GM21619 (cell line): Measurements from ENCODE around the gene KRTAP1-3.
"Not testable (repeated sequence)": the region's sequence is repeated elsewhere in the genome, so short reads cannot be mapped to it uniquely, and the experiment has no call there.

ENCODE experiments used
- ATAC-seq: cut with Tn5 transposase; IDR thresholded peaks from one replicate; pipeline ENCODE4 v1.9.1; 2021; ENCODE audit not compliant: unreplicated experiment

Gene KRTAP1-3

GRCh38 chr17:41034346-41034935 is at the start of gene KRTAP1-3:
KRTAP1-3 (minus strand) TSS chr17:41034874; CDS start chr17:41034821, 53 bp downstream.
- not testable (repeated sequence) for ATAC-seq

- ATAC-seq, result not testable (repeated sequence)
These were observed 49.6 kb upstream of the KRTAP1-3 start, which contains the start of gene KRTAP4-7 for GRCh38 chr17:41084100-41084856. KRTAP4-7 (plus strand) TSS chr17:41084150; CDS start chr17:41084207, 57 bp downstream.

- not testable (repeated sequence) for ATAC-seq
These were observed 48.8 kb upstream of the KRTAP1-3 start for GRCh38 chr17:41083427-41083826.

- no peak for ATAC-seq
These were observed 48.0 kb upstream of the KRTAP1-3 start for GRCh38 chr17:41082626-41083025.

- no peak for ATAC-seq
These were observed 42.1 kb upstream of the KRTAP1-3 start for GRCh38 chr17:41076788-41077187.

GRCh38 chr17:41073676-41074075 is 39.0 kb upstream of the KRTAP1-3 start:
- no peak for ATAC-seq

GRCh38 chr17:41071606-41072360 is 37.1 kb upstream of the KRTAP1-3 start:
- ATAC-seq, result no peak

- ATAC-seq, result no peak
These were observed 34.4 kb upstream of the KRTAP1-3 start for GRCh38 chr17:41069031-41069430.

- ATAC-seq, result no peak
These were observed 32.6 kb upstream of the KRTAP1-3 start for GRCh38 chr17:41067281-41067680.

GRCh38 chr17:41065829-41066624 is 31.4 kb upstream of the KRTAP1-3 start, which contains the start of gene KRTAP2-4:
KRTAP2-4 (minus strand) TSS chr17:41065879; CDS start chr17:41065845, 34 bp downstream.
- no peak for ATAC-seq

GRCh38 chr17:41065016-41065689 is 30.5 kb upstream of the KRTAP1-3 start:
- not testable (repeated sequence) for ATAC-seq

GRCh38 chr17:41064301-41064700 is 29.6 kb upstream of the KRTAP1-3 start:
- no peak for ATAC-seq

GRCh38 chr17:41063449-41063848 is 28.8 kb upstream of the KRTAP1-3 start:
- no peak for ATAC-seq

- ATAC-seq, result no peak
These were observed 27.3 kb upstream of the KRTAP1-3 start for GRCh38 chr17:41061964-41062363.

- no peak for ATAC-seq
These were observed 25.5 kb upstream of the KRTAP1-3 start, which contains the start of gene KRTAP2-3 for GRCh38 chr17:41060052-41060604. KRTAP2-3 (minus strand) TSS chr17:41060114; CDS start chr17:41060050, 64 bp downstream.

GRCh38 chr17:41059276-41060051 is 24.8 kb upstream of the KRTAP1-3 start:
- ATAC-seq, result not testable (repeated sequence)

- no peak for ATAC-seq
These were observed 24.1 kb upstream of the KRTAP1-3 start for GRCh38 chr17:41058741-41059140.

- ATAC-seq, result no peak
These were observed 22.9 kb upstream of the KRTAP1-3 start for GRCh38 chr17:41057547-41057946.

GRCh38 chr17:41055130-41055529 is 20.5 kb upstream of the KRTAP1-3 start, which contains the start of gene KRTAP2-2:
KRTAP2-2 (minus strand) TSS chr17:41055230; CDS start chr17:41055211, 19 bp downstream.
- not testable (repeated sequence) for ATAC-seq
